Measurements from ENCODE around the gene FAAH. TPM values are rescaled to one million over a fixed set of nuclear protein-coding genes. Genes with fewer than 3 reads are reported as not detected.

FAAH gene
- total RNA-seq, 2 experiments from 2014 or later = 3.1 to 3.9 TPM

- no peaks in the 10 kb centered on the region for H3K27me3 Mint-ChIP-seq
- CTCF ChIA-PET = interaction anchor here (0.6 to 1.1 kb wide), 3 partner anchors 11 to 131 kb away, joined by 3 read pairs; a partner anchor contains a TSS
- H3K9me3 Mint-ChIP-seq (ENCODE audit: low read depth) = no peaks in the 10 kb centered on the region
- H3K27ac Mint-ChIP-seq = peak overlapping the region; percentile 2
- no peak overlapping the region for H3K4me3 Mint-ChIP-seq
- no peak for DNase-seq
- H3K36me3 Mint-ChIP-seq = no peaks in the 10 kb centered on the region
- no peak for ATAC-seq
- peaks cover 4% of the 10 kb centered on the region for H3K4me1 Mint-ChIP-seq
These were observed 10.5 kb downstream of the FAAH start for GRCh38 chr1:46404482-46405196.

- CTCF ChIA-PET = interaction anchor here (1.1 kb wide), 1 partner anchor 11 kb away, joined by 3 read pairs; no protein-coding TSS in a partner anchor
- Mint-ChIP-seq H3K9me3 (ENCODE audit: low read depth) (no peaks in the 10 kb centered on the region), H3K4me3 (no peak overlapping the region), H3K4me1 (peaks cover 4% of the 10 kb centered on the region), H3K36me3 (no peaks in the 10 kb centered on the region), H3K27me3 (no peaks in the 10 kb centered on the region), H3K27ac (peak overlapping the region; percentile 2)
- ATAC-seq (no peak), DNase-seq (no peak)
These were observed 11.1 kb downstream of the FAAH start for GRCh38 chr1:46405197-46405555.

GRCh38 chr1:46405724-46406123 lies 11.6 kb downstream of the FAAH start:
- H3K4me3 Mint-ChIP-seq = no peak overlapping the region
- no peak overlapping the region for H3K27ac Mint-ChIP-seq
- H3K4me1 Mint-ChIP-seq = peaks cover 4% of the 10 kb centered on the region
- CTCF ChIA-PET = interaction anchor here (1.1 kb wide), 1 partner anchor 10 kb away, joined by 3 read pairs; no protein-coding TSS in a partner anchor
- ATAC-seq (no peak), DNase-seq (no peak)
- no peaks in the 10 kb centered on the region for H3K9me3 Mint-ChIP-seq (ENCODE audit: low read depth)
- H3K36me3 Mint-ChIP-seq = no peaks in the 10 kb centered on the region
- no peaks in the 10 kb centered on the region for H3K27me3 Mint-ChIP-seq

GRCh38 chr1:46406881-46407608 lies 12.9 kb downstream of the FAAH start:
- Mint-ChIP-seq H3K4me3 (no peak overlapping the region), H3K4me1 (peaks cover 4% of the 10 kb centered on the region), H3K36me3 (no peaks in the 10 kb centered on the region), H3K9me3 (ENCODE audit: low read depth) (no peaks in the 10 kb centered on the region), H3K27me3 (no peaks in the 10 kb centered on the region), H3K27ac (no peak overlapping the region)
- no peak for ATAC-seq
- CTCF ChIA-PET = interaction anchor here (0.6 to 2.2 kb wide), 14 partner anchors 16 to 776 kb away, joined by 3 to 5 read pairs (median 3); no protein-coding TSS in a partner anchor
- no peak for DNase-seq

GRCh38 chr1:46407636-46408035 lies 13.5 kb downstream of the FAAH start:
- DNase-seq (no peak), ATAC-seq (no peak)
- Mint-ChIP-seq H3K4me1 (peaks cover 4% of the 10 kb centered on the region), H3K36me3 (no peaks in the 10 kb centered on the region), H3K27ac (no peak overlapping the region), H3K27me3 (no peaks in the 10 kb centered on the region), H3K4me3 (no peak overlapping the region), H3K9me3 (ENCODE audit: low read depth) (no peaks in the 10 kb centered on the region)
- CTCF ChIA-PET = interaction anchor here (1.2 to 2.2 kb wide), 3 partner anchors 39 to 122 kb away, joined by 3 to 5 read pairs (median 5); no protein-coding TSS in a partner anchor

GRCh38 chr1:46408356-46409062 lies 14.4 kb downstream of the FAAH start:
- no peaks in the 10 kb centered on the region for H3K9me3 Mint-ChIP-seq (ENCODE audit: low read depth)
- H3K27me3 Mint-ChIP-seq = no peaks in the 10 kb centered on the region
- CTCF ChIA-PET = interaction anchor here (0.6 to 2.2 kb wide), 6 partner anchors 10 to 771 kb away, joined by 3 to 10 read pairs (median 4); a partner anchor contains a TSS
- no peak for ATAC-seq
- H3K36me3 Mint-ChIP-seq = no peaks in the 10 kb centered on the region
- peaks cover 4% of the 10 kb centered on the region for H3K4me1 Mint-ChIP-seq
- H3K4me3 Mint-ChIP-seq = no peak overlapping the region
- H3K27ac Mint-ChIP-seq = no peak overlapping the region
- DNase-seq = no peak

- DNase-seq (no peak), ATAC-seq (no peak)
- H3K27me3 Mint-ChIP-seq = no peaks in the 10 kb centered on the region
- CTCF ChIA-PET = interaction anchor here (1.1 to 2.2 kb wide), 6 partner anchors 33 to 770 kb away, joined by 3 to 10 read pairs (median 4); a partner anchor contains a TSS
- H3K27ac Mint-ChIP-seq = no peak overlapping the region
- peaks cover 7% of the 10 kb centered on the region for H3K4me1 Mint-ChIP-seq
- H3K4me3 Mint-ChIP-seq = no peak overlapping the region
- no peaks in the 10 kb centered on the region for H3K36me3 Mint-ChIP-seq
- no peaks in the 10 kb centered on the region for H3K9me3 Mint-ChIP-seq (ENCODE audit: low read depth)
These were observed 14.9 kb downstream of the FAAH start for GRCh38 chr1:46409063-46409372.

- ATAC-seq = no peak
- Mint-ChIP-seq H3K4me1 (peaks cover 7% of the 10 kb centered on the region), H3K27ac (no peak overlapping the region), H3K36me3 (no peaks in the 10 kb centered on the region), H3K9me3 (ENCODE audit: low read depth) (no peaks in the 10 kb centered on the region), H3K4me3 (no peak overlapping the region), H3K27me3 (no peaks in the 10 kb centered on the region)
- DNase-seq = no peak
- CTCF ChIA-PET = interaction anchor here (1.8 to 2.0 kb wide), 2 partner anchors 32 to 137 kb away, joined by 3 to 10 read pairs; no protein-coding TSS in a partner anchor
These were observed 16.3 kb downstream of the FAAH start for GRCh38 chr1:46410156-46411009.

GRCh38 chr1:46411010-46411405 lies 16.9 kb downstream of the FAAH start:
- Mint-ChIP-seq H3K4me3 (no peak overlapping the region), H3K9me3 (ENCODE audit: low read depth) (no peaks in the 10 kb centered on the region), H3K36me3 (no peaks in the 10 kb centered on the region), H3K4me1 (peaks cover 7% of the 10 kb centered on the region), H3K27ac (no peak overlapping the region), H3K27me3 (no peaks in the 10 kb centered on the region)
- CTCF ChIA-PET = interaction anchor here (2.4 kb wide), 1 partner anchor 15 kb away, joined by 7 read pairs; no protein-coding TSS in a partner anchor
- ATAC-seq = no peak
- DNase-seq = no peak

- peaks cover 7% of the 10 kb centered on the region for H3K4me1 Mint-ChIP-seq
- H3K9me3 Mint-ChIP-seq (ENCODE audit: low read depth) = no peaks in the 10 kb centered on the region
- DNase-seq (no peak), ATAC-seq (no peak)
- H3K27me3 Mint-ChIP-seq = no peaks in the 10 kb centered on the region
- CTCF ChIA-PET = interaction anchor here (2.4 kb wide), 1 partner anchor 14 kb away, joined by 7 read pairs; no protein-coding TSS in a partner anchor
- no peak overlapping the region for H3K4me3 Mint-ChIP-seq
- no peak overlapping the region for H3K27ac Mint-ChIP-seq
- no peaks in the 10 kb centered on the region for H3K36me3 Mint-ChIP-seq
These were observed 17.7 kb downstream of the FAAH start for GRCh38 chr1:46411601-46412341.

GRCh38 chr1:46412893-46413595 lies 18.9 kb downstream of the FAAH start:
- Mint-ChIP-seq H3K9me3 (ENCODE audit: low read depth) (no peaks in the 10 kb centered on the region), H3K4me1 (peaks cover 3% of the 10 kb centered on the region), H3K36me3 (no peaks in the 10 kb centered on the region), H3K4me3 (no peak overlapping the region), H3K27ac (no peak overlapping the region), H3K27me3 (no peaks in the 10 kb centered on the region)
- ATAC-seq (no peak), DNase-seq (no peak)
- CTCF ChIA-PET = interaction anchor here (1.3 to 2.4 kb wide), 2 partner anchors 13 to 34 kb away, joined by 3 to 7 read pairs; no protein-coding TSS in a partner anchor

Measured in activated CD8-positive, alpha-beta memory T cell treated with anti-CD3 and anti-CD28 coated beads, Interleukin-2, amount 10 ng/mL, durations not matched to agents 7 days and 5 days (primary cell).